HG03460 (cell line): ENCODE measurements around the gene DAPK3.

ENCODE experiments used
- ATAC-seq: cut with Tn5 transposase; IDR thresholded peaks from one replicate; pipeline ENCODE4 v1.9.1; 2021; ENCODE audit not compliant: unreplicated experiment

DAPK3 gene

GRCh38 chr19:3919793-3920192 lies 51.1 kb downstream of the DAPK3 start:
- ATAC-seq: no peak

DNA sequence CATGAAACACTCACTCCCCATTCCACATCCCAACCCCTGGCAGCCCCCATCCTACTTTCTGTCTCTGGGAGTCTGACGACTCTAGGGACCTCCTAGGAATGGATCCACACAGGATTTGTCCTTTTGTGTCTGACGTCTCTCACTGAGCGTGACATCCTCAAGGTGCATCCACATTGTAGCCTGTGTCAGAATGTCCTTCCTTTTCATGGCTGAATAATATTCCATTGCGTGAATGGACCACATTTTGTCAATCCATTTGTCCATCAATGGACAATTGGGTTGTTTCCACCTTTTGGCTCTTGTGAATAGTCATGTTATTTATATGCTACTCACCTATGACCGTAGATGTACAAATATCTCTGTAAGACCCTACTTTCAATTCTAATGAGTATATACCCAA lies 54.9 kb downstream of the DAPK3 start:
- ATAC-seq: no peak

GRCh38 chr19:3914199-3914598 lies 56.7 kb downstream of the DAPK3 start:
- no peak for ATAC-seq

DNA sequence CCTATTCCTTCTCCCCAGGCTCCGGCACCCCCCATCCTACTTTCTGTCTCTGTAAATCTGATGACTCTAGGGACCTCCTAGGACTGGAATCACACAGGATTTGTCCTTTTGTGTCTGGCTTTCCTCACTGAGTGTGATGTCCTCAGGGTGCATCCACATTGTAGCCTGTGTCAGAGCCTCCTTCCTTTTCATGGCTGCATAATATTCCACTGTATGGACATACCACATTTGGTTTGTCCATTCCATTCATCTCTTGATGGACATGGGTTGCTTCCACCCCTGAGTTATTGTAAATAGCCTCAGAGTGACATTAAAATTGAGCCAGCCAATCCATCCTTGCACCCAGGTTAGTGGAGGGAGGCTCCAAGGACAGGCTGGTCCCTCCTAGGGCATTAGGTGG lies 60.8 kb downstream of the DAPK3 start:
- no peak for ATAC-seq
